Parathyroid adenoma (tissue), 2 donors: ENCODE results near the gene SHROOM1.

Experiments used
- H2AFZ ChIP-seq: fragments of 300-600 bp; sonication (generic); one replicate; pipeline ENCODE4 v1.7.0; 2017; ENCODE audit warnings: antibody characterized with exemption, mild to moderate bottlenecking
- H3K27ac ChIP-seq: fragments of 300-600 bp; sonication (generic); one replicate; pipeline ENCODE4 v1.7.0; 2017
- H3K27me3 ChIP-seq: fragments of 300-600 bp; sonication (generic); one replicate; pipeline ENCODE4 v1.7.0; 2017; ENCODE audit warnings: low read length; ENCODE audit not compliant: control insufficient read depth, insufficient read depth
- H3K36me3 ChIP-seq: fragments of 300-600 bp; sonication (generic); one replicate; pipeline ENCODE4 v1.7.0; 2017; ENCODE audit warnings: low read length; ENCODE audit not compliant: control insufficient read depth, insufficient read depth
- H3K4me1 ChIP-seq: fragments of 300-600 bp; sonication (generic); one replicate; pipeline ENCODE4 v1.7.0; 2017; ENCODE audit warnings: control low read depth
- H3K4me2 ChIP-seq: fragments of 300-600 bp; sonication (generic); one replicate; pipeline ENCODE4 v1.7.0; 2017; ENCODE audit warnings: low read length
- H3K4me3 ChIP-seq: fragments of 300-600 bp; sonication (generic); one replicate; pipeline ENCODE4 v1.7.0; 2017; ENCODE audit warnings: low read depth, low read length
- H3K79me2 ChIP-seq: fragments of 300-600 bp; sonication (generic); one replicate; pipeline ENCODE4 v1.7.0; 2017; ENCODE audit warnings: control low read depth
- H3K9ac ChIP-seq: fragments of 300-600 bp; sonication (generic); one replicate; pipeline ENCODE4 v1.7.0; 2017; ENCODE audit warnings: mild to moderate bottlenecking
- H3K9me3 ChIP-seq: fragments of 300-600 bp; sonication (generic); one replicate; pipeline ENCODE4 v1.7.0; 2017; ENCODE audit warnings: low read length; ENCODE audit not compliant: control insufficient read depth
- CTCF ChIP-seq: fragments of 300-600 bp; sonication (generic); IDR thresholded peaks from one replicate; pipeline ENCODE4 v1.7.0; 2017; ENCODE audit warnings: antibody characterized with exemption, mild to moderate bottlenecking
- donor health status: primary hyperparathyroidism.

SHROOM1 gene

GRCh38 chr5:132854301-132854700, 23.9 kb upstream of the SHROOM1 start:
- H3K27me3 ChIP-seq, result no peaks in the 10 kb centered on the region
- H3K4me1 ChIP-seq, result peaks cover 3% of the 10 kb centered on the region
- H3K79me2 ChIP-seq, result no peaks in the 10 kb centered on the region
- H3K27ac ChIP-seq, result no peak overlapping the region
- peak overlapping the region; percentile 62 for H2AFZ ChIP-seq
- H3K4me3 ChIP-seq, result no peak overlapping the region
- H3K36me3 ChIP-seq, result no peaks in the 10 kb centered on the region
- peak overlapping the region; percentile 55 for H3K4me2 ChIP-seq
- H3K9me3 ChIP-seq, result no peaks in the 10 kb centered on the region
- TF ChIP-seq CTCF, result no peak
- H3K9ac ChIP-seq, result no peak overlapping the region

GRCh38 chr5:132853790-132854189, 23.3 kb upstream of the SHROOM1 start:
- Histone ChIP-seq H3K9ac (no peak overlapping the region), H3K79me2 (no peaks in the 10 kb centered on the region)

GRCh38 chr5:132853323-132853722, 22.9 kb upstream of the SHROOM1 start:
- Histone ChIP-seq H3K4me2 (no peak overlapping the region), H3K27ac (no peak overlapping the region), H3K36me3 (no peaks in the 10 kb centered on the region), H2AFZ (no peak overlapping the region), H3K79me2 (no peaks in the 10 kb centered on the region), H3K9me3 (no peaks in the 10 kb centered on the region), H3K4me3 (no peak overlapping the region), H3K4me1 (peaks cover 3% of the 10 kb centered on the region), H3K9ac (no peak overlapping the region), H3K27me3 (no peaks in the 10 kb centered on the region)
- no peak for TF ChIP-seq CTCF

More at GRCh38 chr5:132853790-132854189, 23.3 kb upstream of the SHROOM1 start:
- TF ChIP-seq CTCF, result no peak
- no peaks in the 10 kb centered on the region for H3K36me3 ChIP-seq
- no peaks in the 10 kb centered on the region for H3K9me3 ChIP-seq
- H3K27me3 ChIP-seq, result no peaks in the 10 kb centered on the region
- no peak overlapping the region for H3K4me2 ChIP-seq
- H3K27ac ChIP-seq, result no peak overlapping the region
- no peak overlapping the region for H3K4me3 ChIP-seq
- H2AFZ ChIP-seq, result no peak overlapping the region
- peaks cover 3% of the 10 kb centered on the region for H3K4me1 ChIP-seq

- Histone ChIP-seq H3K79me2 (no peaks in the 10 kb centered on the region), H3K27ac (no peak overlapping the region), H3K9me3 (no peaks in the 10 kb centered on the region), H3K36me3 (no peaks in the 10 kb centered on the region), H3K27me3 (no peaks in the 10 kb centered on the region), H3K4me3 (no peak overlapping the region), H3K4me1 (peaks cover 3% of the 10 kb centered on the region), H2AFZ (no peak overlapping the region), H3K4me2 (no peak overlapping the region), H3K9ac (no peak overlapping the region)
- TF ChIP-seq CTCF, result no peak
These were observed 19.6 kb upstream of the SHROOM1 start for GRCh38 chr5:132850066-132850465.

GRCh38 chr5:132849347-132849746, 18.9 kb upstream of the SHROOM1 start:
- H3K27ac ChIP-seq, result no peak overlapping the region
- H3K9me3 ChIP-seq, result no peaks in the 10 kb centered on the region
- H3K4me2 ChIP-seq, result no peak overlapping the region
- H2AFZ ChIP-seq, result no peak overlapping the region
- H3K9ac ChIP-seq, result no peak overlapping the region
- TF ChIP-seq CTCF, result no peak
- H3K4me1 ChIP-seq, result peaks cover under 1% of the 10 kb centered on the region
- H3K4me3 ChIP-seq, result no peak overlapping the region
- H3K27me3 ChIP-seq, result no peaks in the 10 kb centered on the region
- no peaks in the 10 kb centered on the region for H3K79me2 ChIP-seq
- H3K36me3 ChIP-seq, result no peaks in the 10 kb centered on the region
